CD14-positive monocyte (primary cell): ENCODE results near the gene TPGS2. TPM values are rescaled to one million over a fixed set of nuclear protein-coding genes. Genes with fewer than 3 reads are reported as not detected.

ENCODE experiments used
- DNase-seq, 3 donors: peaks; one replicate each; pipeline ENCODE4 v3.0.0-alpha.2; 2011 to 2022
- H2AFZ ChIP-seq: 2 replicates; pipeline ENCODE4 v1.6.0; 2012; ENCODE audit warnings: mild to moderate bottlenecking, low read depth, low read length, inconsistent platforms; ENCODE audit not compliant: insufficient read depth, poor library complexity, severe bottlenecking
- H3K27ac ChIP-seq, 2 donors: 1 replicate in 1 of 2; 2 replicates in 1 of 2; pipeline ENCODE4 v1.5.1; 2012 to 2013; ENCODE audit warnings: low read length in 2 of 2, control low read depth in 1 of 2, inconsistent platforms in 1 of 2, low read depth in 1 of 2, mild to moderate bottlenecking in 1 of 2
- H3K27me3 ChIP-seq, 2 donors: one replicate each; pipeline versions ENCODE4 v1.6.0 to v1.6.1; 2011 to 2013; ENCODE audit warnings: low read length in 2 of 2; ENCODE audit not compliant: control insufficient read depth in 2 of 2, insufficient read depth in 2 of 2
- H3K36me3 ChIP-seq, 2 donors: replicated peaks in 1 of 2; 1 replicate in 1 of 2; 2 replicates in 1 of 2; pipeline versions ENCODE4 v1.5.1 to v1.6.1; 2012 to 2013; ENCODE audit warnings: low read length in 2 of 2, control low read depth in 1 of 2, inconsistent platforms in 1 of 2, mild to moderate bottlenecking in 1 of 2; ENCODE audit not compliant: insufficient read depth in 2 of 2, control insufficient read depth in 1 of 2
- H3K4me1 ChIP-seq, 2 donors: 1 replicate in 1 of 2; 2 replicates in 1 of 2; pipeline versions ENCODE4 v1.5.1 to v1.6.1; 2012 to 2013; ENCODE audit warnings: low read length in 2 of 2, control low read depth in 1 of 2, inconsistent platforms in 1 of 2, mild to moderate bottlenecking in 1 of 2, moderate library complexity in 1 of 2; ENCODE audit not compliant: insufficient read depth in 2 of 2, control insufficient read depth in 1 of 2
- H3K4me2 ChIP-seq: replicated peaks from 2 replicates; pipeline ENCODE3; 2012; ENCODE audit warnings: low read length, moderate library complexity, mild to moderate bottlenecking; ENCODE audit not compliant: poor library complexity, severe bottlenecking; ENCODE audit errors: extremely low read depth
- H3K4me3 ChIP-seq, 3 experiments: fragments of 200-600 bp in 1 of 3; sonication (generic) in 1 of 3; replicated peaks in 1 of 3; 1 replicate in 2 of 3; 2 replicates in 1 of 3; pipeline ENCODE4 v1.5.1; 2011 to 2013; ENCODE audit warnings: low read length in 3 of 3, mild to moderate bottlenecking in 3 of 3, control low read depth in 2 of 3, low read depth in 2 of 3, inconsistent platforms in 1 of 3, moderate library complexity in 1 of 3
- H3K79me2 ChIP-seq: 2 replicates; pipeline ENCODE4 v1.6.0; 2012; ENCODE audit warnings: mild to moderate bottlenecking, control low read depth, inconsistent platforms, low read length, moderate library complexity; ENCODE audit not compliant: insufficient read depth
- H3K9ac ChIP-seq: 2 replicates; pipeline ENCODE4 v1.6.0; 2017; ENCODE audit warnings: low read length, mild to moderate bottlenecking; ENCODE audit not compliant: insufficient read depth, poor library complexity, severe bottlenecking
- H3K9me3 ChIP-seq, 2 donors: replicated peaks in 1 of 2; 1 replicate in 1 of 2; 2 replicates in 1 of 2; pipeline versions ENCODE4 v1.5.1 to v1.6.1; 2012 to 2013; ENCODE audit warnings: low read length in 2 of 2, control low read depth in 1 of 2; ENCODE audit not compliant: control insufficient read depth in 1 of 2, insufficient read depth in 1 of 2
- H4K20me1 ChIP-seq: 2 replicates; pipeline ENCODE4 v1.6.0; 2012; ENCODE audit warnings: mild to moderate bottlenecking, low read length, control low read depth, moderate library complexity; ENCODE audit not compliant: insufficient read depth
- H3K27ac Mint-ChIP-seq, 7 donors: one replicate each; pipeline ENCODE4 v1.8.0; 2020; ENCODE audit warnings: mild to moderate bottlenecking in 7 of 7, mixed read lengths in 7 of 7, moderate library complexity in 6 of 7, inconsistent platforms in 2 of 7
- H3K27me3 Mint-ChIP-seq, 3 donors: one replicate each; pipeline ENCODE4 v1.8.0; 2021 to 2022; ENCODE audit warnings: low read depth in 3 of 3, mild to moderate bottlenecking in 3 of 3, mixed read lengths in 3 of 3, moderate library complexity in 3 of 3, inconsistent platforms in 1 of 3
- H3K36me3 Mint-ChIP-seq, 2 donors: one replicate each; pipeline ENCODE4 v1.8.0; 2020; ENCODE audit warnings: mixed read lengths in 2 of 2, inconsistent platforms in 1 of 2, mild to moderate bottlenecking in 1 of 2
- H3K4me1 Mint-ChIP-seq: one replicate; pipeline ENCODE4 v1.8.0; 2020; ENCODE audit warnings: mild to moderate bottlenecking, mixed read lengths
- H3K4me3 Mint-ChIP-seq, 2 donors: one replicate each; pipeline ENCODE4 v1.8.0; 2020; ENCODE audit warnings: mild to moderate bottlenecking in 2 of 2, mixed read lengths in 2 of 2, moderate library complexity in 1 of 2
- H3K9me3 Mint-ChIP-seq, 7 donors: one replicate each; pipeline ENCODE4 v1.8.0; 2020 to 2022; ENCODE audit warnings: mixed read lengths in 7 of 7, mild to moderate bottlenecking in 6 of 7, moderate library complexity in 6 of 7, inconsistent platforms in 2 of 7
- WGBS: methylation state at CpG from one replicate; pipeline ENCODE4 v1.1.5; 2013; ENCODE audit warnings: missing lambda C conversion rate; ENCODE audit not compliant: insufficient coverage; 5-methylcytosine and 5-hydroxymethylcytosine counted together
- intact Hi-C, 2 donors: fragments of 100-400 bp; cut with micrococcal nuclease; formaldehyde crosslinking; loops; one replicate each; pipeline versions ENCODE4 v1.15.0 to v1.15.1; 2023
- polyA plus RNA-seq, 3 donors: library from polyadenylated mRNA; depleted of rRNA in 1 of 3; unstranded in 2 of 3; stranded (reverse) in 1 of 3; fragments of 300-500 nt in 2 of 3; fragments of >200 nt in 1 of 3; fragmentation: Illumina TruSeq in 2 of 3; gene quantifications; 1 replicate in 2 of 3; 2 replicates in 1 of 3; pipeline ENCODE4 v1.2.3, GENCODE V29; 2012 to 2021
- TF ChIP-seq, protein P1 (sequence below): fragments of 200-600 bp; IDR thresholded peaks from one replicate; pipeline ENCODE4 v1.8.0; 2022; ENCODE audit warnings: antibody characterized with exemption, mild to moderate bottlenecking

TPGS2 gene
- polyA plus RNA-seq, 3 donors, result 27.6 to 50.1 (median 41.5) TPM

GRCh38 chr18:36762074-36762473 lies 66.7 kb downstream of the TPGS2 start:
- Histone ChIP-seq H3K9ac (no peak overlapping the region), H3K27me3 (no peaks in the 10 kb centered on the region), H2AFZ (no peak overlapping the region), H3K36me3 (no peaks in the 10 kb centered on the region), H3K79me2 (no peaks in the 10 kb centered on the region), H3K9me3 (no peaks in the 10 kb centered on the region), H4K20me1 (no peaks in the 10 kb centered on the region), H3K4me2 (no peak overlapping the region), H3K27ac (no peak overlapping the region), H3K4me3 (no peak overlapping the region), H3K4me1 (no peaks in the 10 kb centered on the region)
- Mint-ChIP-seq H3K9me3 (peaks cover 0 to 3% (median 2%) of the 10 kb centered on the region in 7 donors), H3K4me1 (no peaks in the 10 kb centered on the region), H3K4me3 (no peak overlapping the region), H3K27me3 (peaks cover 0 to 3% (median 1%) of the 10 kb centered on the region in 3 donors), H3K36me3 (no peaks in the 10 kb centered on the region), H3K27ac (no peak overlapping the region)
- intact Hi-C loops, result no loop called here
- DNase-seq, result no peak
- TF ChIP-seq, protein P1, sequence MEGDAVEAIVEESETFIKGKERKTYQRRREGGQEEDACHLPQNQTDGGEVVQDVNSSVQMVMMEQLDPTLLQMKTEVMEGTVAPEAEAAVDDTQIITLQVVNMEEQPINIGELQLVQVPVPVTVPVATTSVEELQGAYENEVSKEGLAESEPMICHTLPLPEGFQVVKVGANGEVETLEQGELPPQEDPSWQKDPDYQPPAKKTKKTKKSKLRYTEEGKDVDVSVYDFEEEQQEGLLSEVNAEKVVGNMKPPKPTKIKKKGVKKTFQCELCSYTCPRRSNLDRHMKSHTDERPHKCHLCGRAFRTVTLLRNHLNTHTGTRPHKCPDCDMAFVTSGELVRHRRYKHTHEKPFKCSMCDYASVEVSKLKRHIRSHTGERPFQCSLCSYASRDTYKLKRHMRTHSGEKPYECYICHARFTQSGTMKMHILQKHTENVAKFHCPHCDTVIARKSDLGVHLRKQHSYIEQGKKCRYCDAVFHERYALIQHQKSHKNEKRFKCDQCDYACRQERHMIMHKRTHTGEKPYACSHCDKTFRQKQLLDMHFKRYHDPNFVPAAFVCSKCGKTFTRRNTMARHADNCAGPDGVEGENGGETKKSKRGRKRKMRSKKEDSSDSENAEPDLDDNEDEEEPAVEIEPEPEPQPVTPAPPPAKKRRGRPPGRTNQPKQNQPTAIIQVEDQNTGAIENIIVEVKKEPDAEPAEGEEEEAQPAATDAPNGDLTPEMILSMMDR, result no peak
- WGBS, result 70% methylated on average over 1 of the region's 2 CpGs

DNA sequence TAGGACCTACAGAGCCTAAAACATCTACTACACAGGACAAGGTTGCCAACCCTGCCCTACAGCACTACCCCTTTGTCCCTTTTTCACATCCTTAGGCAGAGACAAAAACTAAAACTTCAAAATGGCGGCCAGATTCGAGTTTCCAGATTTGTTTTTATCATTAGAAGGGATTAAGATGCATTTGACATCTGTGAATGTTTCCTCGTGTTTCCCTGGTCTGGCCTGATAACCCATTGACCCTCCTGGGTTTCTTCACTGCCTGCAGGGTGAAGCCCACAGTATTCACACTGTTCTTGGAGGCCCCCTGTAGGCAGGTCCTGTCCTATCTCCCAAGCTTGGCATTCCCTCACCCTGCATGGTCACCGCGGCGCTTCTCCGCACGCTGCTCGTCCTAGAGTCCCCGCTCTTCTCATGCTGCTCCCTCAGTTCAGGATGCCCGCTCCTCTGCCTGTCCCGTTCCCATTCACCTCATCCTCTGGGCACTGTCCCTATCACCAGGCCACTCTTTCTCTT lies 67.6 kb downstream of the TPGS2 start:
- Mint-ChIP-seq H3K4me3 (no peak overlapping the region), H3K4me1 (no peaks in the 10 kb centered on the region), H3K27ac (no peak overlapping the region), H3K36me3 (no peaks in the 10 kb centered on the region), H3K9me3 (peaks cover 0 to 3% (median 2%) of the 10 kb centered on the region in 7 donors), H3K27me3 (peaks cover 0 to 3% (median 1%) of the 10 kb centered on the region in 3 donors)
- no peak overlapping the region for H2AFZ ChIP-seq
- H3K4me1 ChIP-seq, result no peaks in the 10 kb centered on the region
- H3K27ac ChIP-seq, result no peak overlapping the region
- no peaks in the 10 kb centered on the region for H3K27me3 ChIP-seq
- intact Hi-C loops, result no loop called here
- TF ChIP-seq, protein P1, result no peak
- WGBS, result 94% methylated on average over 10 of the region's 12 CpGs
- no peak for DNase-seq
- H3K9ac ChIP-seq, result no peak overlapping the region
- no peak overlapping the region for H3K4me2 ChIP-seq
- H3K79me2 ChIP-seq, result no peaks in the 10 kb centered on the region
- H3K9me3 ChIP-seq, result no peaks in the 10 kb centered on the region
- H3K36me3 ChIP-seq, result no peaks in the 10 kb centered on the region
- no peak overlapping the region for H3K4me3 ChIP-seq
- no peaks in the 10 kb centered on the region for H4K20me1 ChIP-seq
